H1 (cell line): ENCODE measurements around the gene WDR64.

ENCODE experiments used
- CTBP2 ChIP-seq: IDR thresholded peaks from 2 replicates; pipeline ENCODE4 v1.7.0; 2011; ENCODE audit warnings: borderline replicate concordance, mild to moderate bottlenecking, moderate library complexity, mixed read lengths, low read length; ENCODE audit not compliant: insufficient read depth, insufficient read length
- EZH2 ChIP-seq: fragments of 200-600 bp; sonication (generic); IDR thresholded peaks from 2 replicates; pipeline ENCODE4 v1.7.1; 2012; ENCODE audit warnings: low read depth, mild to moderate bottlenecking, moderate library complexity, low read length, inconsistent platforms; ENCODE audit not compliant: severe bottlenecking
- POLR2A ChIP-seq, 2 experiments: IDR thresholded peaks; 1 replicate in 1 of 2; 2 replicates in 1 of 2; pipeline ENCODE4 v1.6.1; 2011; ENCODE audit warnings: low read depth in 2 of 2, low read length in 2 of 2, mild to moderate bottlenecking in 2 of 2; ENCODE audit errors: control extremely low read depth in 1 of 2
- TF ChIP-seq, protein P1 (sequence below), 3 experiments: IDR thresholded peaks; 1 replicate in 2 of 3; 2 replicates in 1 of 3; pipeline versions ENCODE4 v1.5.1 to v1.6.1; 2011; ENCODE audit warnings: low read length in 3 of 3, mild to moderate bottlenecking in 3 of 3, inconsistent platforms in 2 of 3, low read depth in 1 of 3, moderate library complexity in 1 of 3; ENCODE audit not compliant: insufficient read depth in 1 of 3; ENCODE audit errors: control extremely low read depth in 1 of 3
- TF ChIP-seq, protein P2 (sequence below): IDR thresholded peaks from 2 replicates; pipeline ENCODE4 v1.6.1; 2012; ENCODE audit warnings: low read length, inconsistent platforms

DNA sequence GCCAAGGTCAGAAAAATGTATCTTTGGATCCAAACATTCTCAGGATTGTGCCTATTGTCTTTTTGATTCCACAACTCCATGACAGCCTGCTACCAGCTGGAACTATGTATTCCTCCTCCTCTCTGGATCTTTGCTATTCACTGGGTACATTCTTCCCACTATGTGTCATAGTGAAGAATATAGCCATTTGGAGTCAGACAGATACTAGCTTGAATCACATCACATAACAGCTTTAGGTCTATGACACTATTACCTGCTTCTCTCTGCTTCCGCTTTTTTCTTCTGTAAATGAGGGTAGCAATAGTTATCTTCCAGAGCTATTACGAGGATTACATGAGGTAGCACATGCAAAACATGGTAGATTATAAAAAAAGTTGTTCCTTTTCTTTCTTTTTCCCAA lies 190.5 kb downstream of the WDR64 start:
- TF ChIP-seq, protein P1, sequence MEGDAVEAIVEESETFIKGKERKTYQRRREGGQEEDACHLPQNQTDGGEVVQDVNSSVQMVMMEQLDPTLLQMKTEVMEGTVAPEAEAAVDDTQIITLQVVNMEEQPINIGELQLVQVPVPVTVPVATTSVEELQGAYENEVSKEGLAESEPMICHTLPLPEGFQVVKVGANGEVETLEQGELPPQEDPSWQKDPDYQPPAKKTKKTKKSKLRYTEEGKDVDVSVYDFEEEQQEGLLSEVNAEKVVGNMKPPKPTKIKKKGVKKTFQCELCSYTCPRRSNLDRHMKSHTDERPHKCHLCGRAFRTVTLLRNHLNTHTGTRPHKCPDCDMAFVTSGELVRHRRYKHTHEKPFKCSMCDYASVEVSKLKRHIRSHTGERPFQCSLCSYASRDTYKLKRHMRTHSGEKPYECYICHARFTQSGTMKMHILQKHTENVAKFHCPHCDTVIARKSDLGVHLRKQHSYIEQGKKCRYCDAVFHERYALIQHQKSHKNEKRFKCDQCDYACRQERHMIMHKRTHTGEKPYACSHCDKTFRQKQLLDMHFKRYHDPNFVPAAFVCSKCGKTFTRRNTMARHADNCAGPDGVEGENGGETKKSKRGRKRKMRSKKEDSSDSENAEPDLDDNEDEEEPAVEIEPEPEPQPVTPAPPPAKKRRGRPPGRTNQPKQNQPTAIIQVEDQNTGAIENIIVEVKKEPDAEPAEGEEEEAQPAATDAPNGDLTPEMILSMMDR (IDR thresholded peaks at IDR 0.05; ENCODE audit: control extremely low read depth in 1 of 3, insufficient read depth in 1 of 3, low read depth in 1 of 3, low read length in 3 of 3) = no peak
- TF ChIP-seq CTBP2 (no peak), POLR2A (IDR thresholded peaks at IDR 0.05; ENCODE audit: control extremely low read depth in 1 of 2, low read depth in 2 of 2, low read length in 2 of 2) (no peak), EZH2 (no peak)
- TF ChIP-seq, protein P2, sequence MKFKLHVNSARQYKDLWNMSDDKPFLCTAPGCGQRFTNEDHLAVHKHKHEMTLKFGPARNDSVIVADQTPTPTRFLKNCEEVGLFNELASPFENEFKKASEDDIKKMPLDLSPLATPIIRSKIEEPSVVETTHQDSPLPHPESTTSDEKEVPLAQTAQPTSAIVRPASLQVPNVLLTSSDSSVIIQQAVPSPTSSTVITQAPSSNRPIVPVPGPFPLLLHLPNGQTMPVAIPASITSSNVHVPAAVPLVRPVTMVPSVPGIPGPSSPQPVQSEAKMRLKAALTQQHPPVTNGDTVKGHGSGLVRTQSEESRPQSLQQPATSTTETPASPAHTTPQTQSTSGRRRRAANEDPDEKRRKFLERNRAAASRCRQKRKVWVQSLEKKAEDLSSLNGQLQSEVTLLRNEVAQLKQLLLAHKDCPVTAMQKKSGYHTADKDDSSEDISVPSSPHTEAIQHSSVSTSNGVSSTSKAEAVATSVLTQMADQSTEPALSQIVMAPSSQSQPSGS = no peak
